ENCODE results near the gene CALHM5.

GRCh38 chr6:116471531-116471930 is 39.9 kb upstream of the CALHM5 start:
- no peak for TF ChIP-seq ESRRB (CRISPR knock-in tag; IDR thresholded peaks at IDR 0.05; ENCODE audit: borderline replicate concordance)
- TF ChIP-seq PHF20 (IDR thresholded peaks at IDR 0.05; ENCODE audit: partially characterized antibody): no peak
- no peak for TF ChIP-seq POLR2A (conservative IDR thresholded peaks at IDR 0.05)
- no peak for TF ChIP-seq BHLHE40 (IDR thresholded peaks at IDR 0.05; ENCODE audit: low read length)
- TF ChIP-seq ZNF311 (CRISPR knock-in tag; IDR thresholded peaks at IDR 0.05): no peak
- no peak for TF ChIP-seq EZH2 (IDR thresholded peaks at IDR 0.05; ENCODE audit: borderline replicate concordance, low read depth, low read length)
- no peak for TF ChIP-seq POLR2AphosphoS2 (IDR thresholded peaks at IDR 0.05; ENCODE audit: low read length)
- no peak for TF ChIP-seq YBX1 (IDR thresholded peaks at IDR 0.05)
- TF ChIP-seq CTCF (IDR thresholded peaks at IDR 0.05 in 2 of 3, conservative IDR thresholded peaks at IDR 0.05 in 1 of 3; ENCODE audit: insufficient read depth in 2 of 3, low read depth in 1 of 3, low read length in 3 of 3): no peak
- TF ChIP-seq CBX2 (IDR thresholded peaks at IDR 0.05; ENCODE audit: insufficient read depth, low read length, poor library complexity, severe bottlenecking): no peak
- TF ChIP-seq JUND (IDR thresholded peaks at IDR 0.05; ENCODE audit: borderline replicate concordance, low read depth, low read length): no peak
- TF ChIP-seq JUND (tag; IDR thresholded peaks at IDR 0.05; ENCODE audit: borderline replicate concordance, low read depth, low read length): no peak
- TF ChIP-seq NFRKB (IDR thresholded peaks at IDR 0.05; ENCODE audit: low read depth): no peak
- TF ChIP-seq CREB1 (IDR thresholded peaks at IDR 0.05): no peak
- TF ChIP-seq CREB1 (CRISPR knock-in tag; IDR thresholded peaks at IDR 0.05): no peak
